HL-60 (cell line): Measurements from ENCODE around the gene SERTM1.

Experiments
- DNase-seq, 2 experiments: peaks; one replicate each; pipeline ENCODE4 v3.0.0-alpha.2; 2010 to 2020; ENCODE audit warnings: low read depth in 1 of 2, low spot score in 1 of 2
- H3K27ac ChIP-seq: fragments of 250-450 bp; sonication (Bioruptor Pico); replicated peaks from 2 replicates; pipeline ENCODE4 v1.5.1; 2020; ENCODE audit warnings: mild to moderate bottlenecking, moderate library complexity
- H3K27me3 ChIP-seq: fragments of 250-450 bp; sonication (Bioruptor Pico); 2 replicates; pipeline ENCODE4 v1.5.1; 2021; ENCODE audit warnings: mild to moderate bottlenecking, moderate library complexity; ENCODE audit not compliant: insufficient read depth, poor library complexity, severe bottlenecking
- H3K4me3 ChIP-seq: replicated peaks from 2 replicates; pipeline ENCODE4 v1.5.1; 2011; ENCODE audit warnings: mild to moderate bottlenecking, control low read depth, low read length; ENCODE audit not compliant: insufficient read depth
- CTCF ChIP-seq: IDR thresholded peaks from one replicate; pipeline ENCODE4 v1.5.1; 2011; ENCODE audit warnings: low read length, control low read depth, inconsistent platforms; ENCODE audit not compliant: insufficient read depth
- GABPA ChIP-seq: IDR thresholded peaks from 2 replicates; pipeline ENCODE4 v1.6.1; 2012; ENCODE audit warnings: low read depth
- POLR2AphosphoS5 ChIP-seq: IDR thresholded peaks from 2 replicates; pipeline ENCODE4 v1.6.1; 2012; ENCODE audit warnings: low read depth
- REST ChIP-seq: IDR thresholded peaks from 2 replicates; pipeline ENCODE4 v1.6.1; 2012; ENCODE audit warnings: low read depth; ENCODE audit not compliant: insufficient replicate concordance
- SPI1 ChIP-seq: IDR thresholded peaks from 2 replicates; pipeline ENCODE4 v1.6.1; 2012; ENCODE audit warnings: low read depth, mild to moderate bottlenecking, borderline replicate concordance
- long read RNA-seq: library from polyadenylated mRNA; unstranded; transcript quantifications from one replicate; pipeline ENCODE4 v2.0.0, GENCODE V29; 2020

SERTM1 gene
- long read RNA-seq: 0 reads

DNA sequence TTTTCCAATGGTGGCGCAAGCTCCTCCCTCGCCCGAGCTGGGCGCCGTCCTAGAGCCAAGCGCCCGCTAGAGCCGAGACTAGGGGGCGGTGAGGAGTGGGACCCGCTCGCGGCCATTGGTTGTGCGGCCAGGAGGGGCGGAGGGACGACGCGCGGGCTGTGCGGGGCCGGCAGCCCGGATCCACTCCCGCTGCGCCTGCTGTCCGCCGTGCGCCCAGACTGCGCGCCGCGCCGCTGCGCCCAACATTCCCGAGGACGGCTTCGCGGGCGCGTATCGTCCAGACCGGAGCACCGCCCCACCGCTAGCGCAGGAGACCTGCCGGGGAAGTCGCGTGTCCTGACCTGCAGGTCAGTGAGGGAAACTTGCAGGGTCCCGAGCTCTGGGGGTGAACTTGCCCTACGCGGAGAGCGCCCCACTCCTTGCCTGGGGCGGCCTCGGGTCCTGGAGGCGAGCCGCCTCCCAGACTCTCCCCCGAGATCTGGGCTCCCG, at the start of gene SERTM1:
TSS of gene SERTM1 (plus strand) at position 183 of the 489 bp plus-strand sequence. CDS start 21,059 bp downstream, outside the sequence.
- TF ChIP-seq POLR2AphosphoS5 (no peak), REST (no peak), CTCF (no peak), GABPA (no peak), SPI1 (no peak)
- Histone ChIP-seq H3K27me3 (peaks cover 39% of the 10 kb centered on the region), H3K4me3 (peak within 1 kb of the TSS; percentile 10; the same call in 1 of the 2 replicates), H3K27ac (no peak within 1 kb of the TSS)
- no peak for DNase-seq

- Histone ChIP-seq H3K4me3 (no peak overlapping the region), H3K27ac (no peak overlapping the region), H3K27me3 (no peaks in the 10 kb centered on the region)
- TF ChIP-seq POLR2AphosphoS5: no peak
- TF ChIP-seq CTCF: no peak
- no peak for TF ChIP-seq SPI1
- no peak for TF ChIP-seq REST
- TF ChIP-seq GABPA: no peak
- DNase-seq: no peak
Measured at GRCh38 chr13:36628377-36629056, 45.3 kb upstream of the SERTM1 start.

DNA sequence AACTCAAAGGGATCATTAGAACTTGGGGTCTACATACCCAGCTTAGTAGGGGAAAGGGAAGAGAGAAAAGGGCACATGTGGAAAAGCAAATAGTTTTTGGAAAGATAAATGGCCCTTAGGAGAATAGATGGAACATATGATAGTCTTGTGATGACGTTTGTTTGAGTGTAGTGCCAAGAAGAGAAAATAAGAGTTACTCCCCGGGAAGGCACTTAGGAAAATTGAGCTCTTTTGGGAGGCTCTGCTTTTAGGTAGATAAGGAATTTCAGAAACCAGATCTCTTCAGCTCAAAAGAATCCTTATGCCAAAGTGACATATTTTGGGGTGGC, 44.8 kb upstream of the SERTM1 start:
- no peak for DNase-seq
- H3K4me3 ChIP-seq: no peak overlapping the region
- H3K27ac ChIP-seq: no peak overlapping the region
- H3K27me3 ChIP-seq: no peaks in the 10 kb centered on the region
- TF ChIP-seq POLR2AphosphoS5: no peak
- TF ChIP-seq SPI1: no peak
- TF ChIP-seq GABPA: no peak
- no peak for TF ChIP-seq REST
- no peak for TF ChIP-seq CTCF
